Adipocyte (in vitro differentiated cells): ENCODE results near the gene CLTA.
"Not testable (repeated sequence)": the region's sequence is repeated elsewhere in the genome, so short reads cannot be mapped to it uniquely, and the experiment has no call there.

Experiments used
- DNase-seq: peaks from one replicate; pipeline ENCODE4 v3.0.0-alpha.2; 2015; ENCODE audit warnings: low read depth
- H3K27me3 ChIP-seq: replicated peaks from 2 replicates; pipeline ENCODE4 v1.7.0; 2013; ENCODE audit warnings: mild to moderate bottlenecking, low read length, moderate library complexity; ENCODE audit not compliant: control insufficient read depth, insufficient read depth
- H3K36me3 ChIP-seq: 2 replicates; pipeline ENCODE4 v1.7.0; 2013; ENCODE audit warnings: low read length, mild to moderate bottlenecking, moderate library complexity; ENCODE audit not compliant: control insufficient read depth, insufficient read depth, severe bottlenecking
- H3K4me1 ChIP-seq: 2 replicates; pipeline ENCODE4 v1.7.0; 2013; ENCODE audit warnings: mild to moderate bottlenecking, low read length, moderate library complexity; ENCODE audit not compliant: control insufficient read depth, insufficient read depth
- H3K4me3 ChIP-seq: 2 replicates; pipeline ENCODE4 v1.7.0; 2013; ENCODE audit warnings: mild to moderate bottlenecking, low read length, moderate library complexity
- H3K9ac ChIP-seq: 2 replicates; pipeline ENCODE4 v1.7.0; 2013; ENCODE audit warnings: mild to moderate bottlenecking, low read length, moderate library complexity
- H3K9me3 ChIP-seq: 2 replicates; pipeline ENCODE4 v1.7.0; 2013; ENCODE audit warnings: mild to moderate bottlenecking, low read length, moderate library complexity; ENCODE audit not compliant: control insufficient read depth

The CLTA gene

DNA sequence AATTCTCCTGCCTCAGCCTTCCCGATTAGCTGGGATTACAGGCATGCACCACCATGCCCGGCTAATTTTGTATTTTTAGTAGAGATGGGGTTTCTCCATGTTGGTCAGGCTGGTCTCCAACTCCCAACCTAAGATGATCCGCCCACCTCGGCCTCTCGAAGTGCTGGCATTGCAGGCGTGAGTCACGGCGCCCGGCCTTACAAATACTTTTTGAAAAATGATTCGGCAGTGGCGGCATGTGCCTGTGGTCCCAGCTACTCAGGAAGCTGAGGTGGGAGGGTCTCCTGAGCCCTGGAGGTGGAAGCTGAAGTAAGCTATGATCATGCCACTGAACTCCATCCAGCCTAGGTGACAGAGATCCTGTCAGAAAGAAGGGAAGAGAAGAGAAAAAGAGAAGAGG is 30.6 kb upstream of the CLTA start:
- H3K27me3 ChIP-seq, H3K9me3 ChIP-seq, H3K9ac ChIP-seq, H3K4me3 ChIP-seq, DNase-seq: not testable (repeated sequence)
- Histone ChIP-seq H3K4me1 (peaks cover 60% of the 10 kb centered on the region), H3K36me3 (peaks cover 21% of the 10 kb centered on the region)

DNA sequence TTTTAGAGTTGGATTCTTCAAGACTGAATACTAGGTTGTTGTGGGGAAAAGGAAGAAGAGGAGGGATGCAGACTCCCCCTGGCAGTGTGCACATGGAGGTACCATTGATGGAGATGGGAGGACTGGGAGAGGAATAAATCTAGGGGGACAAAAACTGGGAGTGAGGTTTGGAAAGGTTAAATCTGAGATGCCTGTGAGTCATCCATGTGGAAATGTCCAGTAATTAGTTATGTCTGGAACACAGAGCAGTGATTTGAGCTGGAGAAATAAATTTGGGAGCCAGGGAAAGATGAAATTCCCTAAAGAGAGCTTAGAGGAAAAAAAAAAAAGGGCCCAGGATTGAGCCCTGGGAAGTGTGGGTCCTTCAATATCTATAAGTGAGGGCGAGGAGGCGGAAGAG is 29.5 kb upstream of the CLTA start:
- peaks cover 5% of the 10 kb centered on the region for H3K9me3 ChIP-seq
- peaks cover 67% of the 10 kb centered on the region for H3K4me1 ChIP-seq
- peaks cover 12% of the 10 kb centered on the region for H3K36me3 ChIP-seq
- no peaks in the 10 kb centered on the region for H3K27me3 ChIP-seq
- H3K9ac ChIP-seq: no peak overlapping the region
- H3K4me3 ChIP-seq: no peak overlapping the region
- peak; percentile 62 for DNase-seq

DNA sequence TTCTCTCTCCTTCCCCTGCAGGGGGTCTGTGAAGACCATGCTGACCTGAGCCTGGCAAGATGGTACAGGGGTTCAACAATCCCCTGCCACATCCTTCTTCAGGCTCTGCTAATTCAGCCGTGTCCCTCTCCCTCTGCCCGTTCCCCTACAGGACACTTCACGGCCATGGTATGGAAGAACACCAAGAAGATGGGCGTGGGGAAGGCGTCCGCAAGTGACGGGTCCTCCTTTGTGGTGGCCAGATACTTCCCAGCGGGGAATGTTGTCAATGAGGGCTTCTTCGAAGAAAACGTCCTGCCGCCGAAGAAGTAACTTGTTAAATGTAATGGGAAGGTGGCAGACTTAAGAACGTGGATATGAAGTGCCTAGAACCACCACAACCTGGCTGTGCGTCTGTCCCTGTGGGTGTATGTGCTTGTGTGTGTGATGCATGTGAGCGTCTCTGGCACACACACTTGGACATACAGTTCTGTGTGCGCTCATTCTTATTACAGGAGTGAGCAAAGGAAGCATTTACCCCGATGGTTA is 28.4 kb upstream of the CLTA start:
- no peak overlapping the region for H3K9ac ChIP-seq

DNA sequence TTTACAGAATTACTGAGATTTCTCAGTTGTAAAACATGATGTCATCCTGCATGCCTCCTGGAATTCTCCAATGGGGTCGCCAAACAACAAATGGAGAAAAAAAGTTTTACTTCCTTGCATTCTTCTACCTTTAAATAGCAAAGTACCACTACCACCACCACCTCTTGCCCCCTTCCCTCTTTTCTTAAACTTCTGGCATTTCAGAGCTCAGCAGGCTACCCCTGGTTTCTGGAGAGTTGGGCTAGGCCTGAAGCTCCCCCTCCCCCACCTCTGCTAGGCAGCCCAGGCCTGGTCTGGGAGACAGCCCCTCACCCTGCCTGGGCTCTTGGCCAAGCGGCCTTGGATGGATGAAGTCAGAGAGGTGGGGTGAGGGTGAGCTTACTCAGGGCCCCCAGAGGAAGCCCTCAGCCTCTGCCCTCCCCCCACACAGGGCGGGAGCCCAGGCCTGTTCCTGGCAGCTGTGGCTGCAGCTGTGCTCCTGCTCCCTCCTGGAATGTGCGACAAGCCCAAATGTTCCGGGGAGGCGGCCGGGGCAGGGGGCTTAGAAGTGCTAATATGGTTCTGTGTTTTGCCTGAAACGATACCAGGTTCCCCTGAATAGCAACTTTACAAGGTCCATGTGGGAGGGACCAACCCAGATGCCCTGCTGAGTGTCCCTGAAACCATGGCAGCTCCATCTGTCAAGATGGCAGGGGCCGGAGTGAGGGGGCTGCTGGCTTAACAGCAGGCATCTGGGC is 27.5 kb upstream of the CLTA start:
- Histone ChIP-seq H3K9me3 (no peaks in the 10 kb centered on the region), H3K27me3 (no peaks in the 10 kb centered on the region), H3K36me3 (peaks cover 5% of the 10 kb centered on the region), H3K4me1 (peaks cover 63% of the 10 kb centered on the region), H3K4me3 (peak overlapping the region; percentile 21), H3K9ac (peak overlapping the region; percentile 74)
- DNase-seq: peak; percentile 57

More for the DNA sequence above, 28.4 kb upstream of the CLTA start:
- Histone ChIP-seq H3K4me3 (no peak overlapping the region), H3K27me3 (no peaks in the 10 kb centered on the region), H3K36me3 (peaks cover 5% of the 10 kb centered on the region), H3K9me3 (no peaks in the 10 kb centered on the region), H3K4me1 (peaks cover 67% of the 10 kb centered on the region)
- DNase-seq: no peak

DNA sequence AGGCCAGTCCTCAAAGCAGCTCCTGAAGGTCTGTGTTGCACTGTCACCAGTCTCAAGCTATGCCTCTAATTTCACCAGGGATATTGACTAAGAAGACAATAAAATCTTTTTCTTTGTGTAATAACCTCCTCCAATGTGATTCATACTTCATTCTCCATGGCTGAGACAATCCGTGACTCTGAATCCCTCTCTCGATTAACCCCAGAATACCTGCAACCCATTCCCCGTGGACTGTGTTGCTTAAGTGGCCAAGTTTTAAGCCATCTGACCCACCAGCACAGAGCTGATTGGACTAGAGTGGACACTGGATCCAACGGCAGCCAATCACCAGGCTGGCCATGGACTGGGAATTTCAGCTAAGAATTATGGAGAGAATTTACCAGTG is 26.9 kb upstream of the CLTA start:
- Histone ChIP-seq H3K4me1 (peaks cover 57% of the 10 kb centered on the region), H3K36me3 (peaks cover 5% of the 10 kb centered on the region), H3K27me3 (no peaks in the 10 kb centered on the region), H3K4me3 (peak overlapping the region; percentile 21), H3K9me3 (no peaks in the 10 kb centered on the region), H3K9ac (peak overlapping the region; percentile 74)
- peak; percentile 35 for DNase-seq

DNA sequence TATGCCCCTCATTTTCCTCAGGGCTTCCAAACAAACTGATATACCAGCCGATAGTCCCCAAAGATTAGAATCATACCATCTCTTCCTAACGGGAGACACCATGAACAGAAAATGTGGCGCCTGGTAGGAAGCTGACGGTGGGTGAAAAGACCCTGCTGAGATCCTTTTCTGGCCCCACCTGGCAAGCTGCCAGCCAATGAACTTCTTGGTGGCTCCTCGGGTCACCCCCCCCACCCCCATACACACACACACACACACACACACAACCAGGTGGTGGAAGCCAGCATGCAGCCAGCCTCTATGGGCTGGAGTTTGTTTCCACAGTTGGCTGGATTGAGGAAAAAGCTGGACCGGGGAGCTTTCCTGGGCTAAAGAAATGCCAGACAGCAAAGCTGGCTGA is 26.3 kb upstream of the CLTA start:
- Histone ChIP-seq H3K9ac (no peak overlapping the region), H3K4me1 (peaks cover 52% of the 10 kb centered on the region), H3K36me3 (peaks cover 5% of the 10 kb centered on the region), H3K4me3 (no peak overlapping the region), H3K27me3 (no peaks in the 10 kb centered on the region), H3K9me3 (no peaks in the 10 kb centered on the region)
- DNase-seq: no peak

DNA sequence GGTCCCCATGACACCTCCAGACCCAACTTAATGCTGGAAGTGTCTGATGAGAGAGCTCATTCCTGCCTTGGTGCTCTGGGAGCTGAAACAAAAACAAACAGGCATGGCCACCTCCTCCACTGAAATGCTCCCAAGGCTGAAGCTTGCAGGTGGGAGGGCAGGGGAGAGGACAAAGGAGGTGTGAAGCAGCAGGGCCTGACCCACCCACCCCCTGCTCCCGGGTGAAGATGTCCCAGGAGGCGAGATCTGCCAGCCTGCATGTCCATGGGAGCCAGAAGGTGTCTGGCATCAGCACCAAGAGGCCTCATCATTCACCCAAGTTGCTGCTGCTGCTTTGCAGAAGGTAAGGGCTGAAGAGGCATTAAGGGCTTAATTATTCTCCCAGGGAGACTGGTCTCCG is 25.7 kb upstream of the CLTA start:
- no peak for DNase-seq
- peaks cover 50% of the 10 kb centered on the region for H3K4me1 ChIP-seq
- H3K9me3 ChIP-seq: no peaks in the 10 kb centered on the region
- no peak overlapping the region for H3K9ac ChIP-seq
- peaks cover 5% of the 10 kb centered on the region for H3K36me3 ChIP-seq
- H3K27me3 ChIP-seq: no peaks in the 10 kb centered on the region
- no peak overlapping the region for H3K4me3 ChIP-seq

DNA sequence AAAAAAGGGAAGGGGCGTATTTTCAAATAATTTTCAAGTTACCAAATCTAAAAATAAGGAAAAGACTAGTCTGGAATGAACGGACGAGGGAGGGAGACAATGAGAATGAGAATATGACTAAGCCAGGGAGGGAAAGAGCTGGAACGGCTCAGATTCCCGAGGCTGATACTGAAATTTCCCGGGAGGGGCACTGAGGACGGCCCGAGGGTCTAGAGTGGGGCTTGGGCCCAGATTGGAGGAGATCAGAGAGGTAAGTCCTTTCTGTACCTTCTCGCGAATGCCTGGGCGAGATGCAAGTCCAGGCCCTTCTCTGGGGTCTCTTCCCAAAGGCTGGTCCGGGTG is 24.9 kb upstream of the CLTA start:
- H3K9me3 ChIP-seq: no peaks in the 10 kb centered on the region
- peak overlapping the region; percentile 83 for H3K4me3 ChIP-seq
- DNase-seq: peak; percentile 73
- H3K4me1 ChIP-seq: peaks cover 50% of the 10 kb centered on the region
- H3K9ac ChIP-seq: peak overlapping the region; percentile 85
- H3K27me3 ChIP-seq: no peaks in the 10 kb centered on the region
- H3K36me3 ChIP-seq: peaks cover 5% of the 10 kb centered on the region

DNA sequence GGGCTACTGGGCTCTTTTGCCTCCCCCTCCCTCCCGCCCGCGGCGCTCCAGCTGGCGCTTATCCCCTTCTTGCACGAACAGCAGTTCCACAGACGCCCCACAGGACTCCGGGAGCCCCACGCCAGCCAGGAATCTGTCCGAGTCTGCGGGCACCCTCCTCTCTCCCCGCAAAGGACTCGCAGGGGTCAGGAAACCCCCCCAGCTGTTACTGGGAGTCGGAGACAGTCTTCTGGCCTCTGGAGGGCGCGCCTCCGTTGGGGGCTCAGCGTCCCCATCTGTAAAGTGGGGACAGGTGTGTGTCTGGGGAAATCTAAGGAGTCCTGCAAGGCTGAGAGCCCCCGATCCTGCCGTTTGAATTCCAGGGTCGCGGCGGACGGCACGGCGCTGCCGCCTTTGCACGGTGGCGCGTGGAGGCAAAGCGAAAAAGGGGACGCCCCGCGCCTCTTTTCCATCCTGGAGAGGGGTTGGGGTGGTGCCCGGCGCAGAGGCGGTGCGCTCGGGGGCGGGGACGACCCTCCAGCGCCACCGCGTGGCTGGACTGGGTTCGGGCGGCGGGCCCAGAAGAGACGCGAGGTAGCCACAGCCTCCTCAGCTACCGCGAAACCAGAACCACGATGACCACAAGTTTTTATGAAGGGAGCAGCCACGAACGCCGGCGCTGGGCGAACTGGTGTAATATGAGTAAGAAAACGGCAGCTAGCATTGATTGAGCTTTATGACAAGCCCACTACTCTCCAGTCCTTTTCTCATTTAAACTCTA is 24.4 kb upstream of the CLTA start:
- H3K27me3 ChIP-seq: no peaks in the 10 kb centered on the region
- peaks cover 5% of the 10 kb centered on the region for H3K36me3 ChIP-seq
- H3K9ac ChIP-seq: peak overlapping the region; percentile 85
- H3K9me3 ChIP-seq: no peaks in the 10 kb centered on the region
- DNase-seq: peak; percentile 90
- H3K4me1 ChIP-seq: peaks cover 44% of the 10 kb centered on the region
- H3K4me3 ChIP-seq: peak overlapping the region; percentile 83

DNA sequence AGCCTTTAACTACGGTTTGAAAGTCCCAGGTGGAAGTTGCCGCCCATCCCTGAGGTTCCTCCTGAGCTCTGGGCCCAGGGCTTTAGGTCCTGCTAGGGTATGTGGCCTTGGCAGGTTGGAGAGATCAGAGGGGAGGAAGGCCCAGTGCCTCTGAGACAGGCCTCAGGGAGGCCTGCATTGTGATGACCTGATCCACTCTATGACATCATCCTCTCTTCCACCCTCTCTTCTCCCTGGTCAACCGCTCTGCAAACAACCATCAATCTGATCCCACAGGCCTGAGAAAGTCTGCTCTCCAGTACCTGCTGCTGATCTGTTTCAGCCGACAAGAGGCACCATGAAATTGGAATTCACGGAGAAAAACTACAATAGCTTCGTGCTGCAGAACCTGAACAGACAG is 21.6 kb upstream of the CLTA start, which contains the start of gene CCIN:
TSS of gene CCIN (plus strand) at position 223 of the 400 bp plus-strand sequence. CDS start at position 338, 115 bp downstream.
- Histone ChIP-seq H3K9ac (no peak within 1 kb of the TSS), H3K9me3 (no peaks in the 10 kb centered on the region), H3K27me3 (no peaks in the 10 kb centered on the region), H3K4me1 (peaks cover 18% of the 10 kb centered on the region), H3K4me3 (no peak within 1 kb of the TSS), H3K36me3 (no peaks in the 10 kb centered on the region)
- DNase-seq: no peak

DNA sequence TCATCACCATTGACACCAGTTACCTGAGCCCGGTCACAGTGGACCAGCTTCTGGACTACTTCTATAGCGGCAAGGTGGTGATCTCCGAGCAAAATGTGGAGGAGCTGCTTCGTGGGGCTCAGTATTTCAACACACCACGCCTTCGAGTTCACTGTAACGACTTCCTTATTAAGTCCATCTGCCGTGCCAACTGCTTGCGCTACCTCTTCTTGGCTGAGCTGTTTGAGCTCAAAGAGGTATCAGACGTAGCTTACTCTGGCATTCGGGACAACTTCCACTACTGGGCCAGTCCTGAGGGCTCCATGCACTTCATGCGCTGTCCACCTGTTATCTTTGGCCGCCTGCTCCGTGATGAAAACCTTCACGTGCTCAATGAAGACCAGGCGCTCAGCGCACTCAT is 21.0 kb upstream of the CLTA start:
- Histone ChIP-seq H3K9ac (no peak overlapping the region), H3K9me3 (no peaks in the 10 kb centered on the region), H3K36me3 (no peaks in the 10 kb centered on the region), H3K27me3 (no peaks in the 10 kb centered on the region), H3K4me3 (no peak overlapping the region), H3K4me1 (peaks cover 13% of the 10 kb centered on the region)
- DNase-seq: no peak
